ENCODE results near the gene OR6F1. TPM values are rescaled to one million over a fixed set of nuclear protein-coding genes. Genes with fewer than 3 reads are reported as not detected.
"Not testable (repeated sequence)": the region's sequence is repeated elsewhere in the genome, so short reads cannot be mapped to it uniquely, and the experiment has no call there.

Gene OR6F1
- not detected in 2 replicates for total RNA-seq

DNA sequence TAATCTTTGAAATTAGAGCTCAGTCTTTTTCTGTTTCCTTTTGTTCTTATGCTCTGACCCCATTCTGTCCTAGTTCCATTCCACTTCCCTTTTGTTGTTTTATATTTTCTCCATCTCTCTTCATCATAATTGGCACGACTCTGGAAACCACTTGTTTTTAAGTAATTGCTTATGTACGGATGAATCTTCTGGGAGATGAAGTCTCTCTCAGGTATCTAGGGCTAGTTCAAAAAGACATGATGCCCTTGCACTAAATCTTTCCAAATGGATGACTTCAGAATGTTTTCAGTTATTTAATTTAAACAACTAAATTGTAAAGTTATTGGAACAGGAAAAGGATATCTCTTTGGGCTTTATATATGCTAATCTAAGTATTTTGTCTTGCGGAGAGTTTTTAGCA, at the start of gene OR6F1:
OR6F1 (minus strand) TSS at position 101 of the 400 bp plus-strand sequence. CDS start 3,891 bp downstream, outside the sequence.
- DNase-seq (ENCODE audit: low read depth, low spot score) = no peak

DNA sequence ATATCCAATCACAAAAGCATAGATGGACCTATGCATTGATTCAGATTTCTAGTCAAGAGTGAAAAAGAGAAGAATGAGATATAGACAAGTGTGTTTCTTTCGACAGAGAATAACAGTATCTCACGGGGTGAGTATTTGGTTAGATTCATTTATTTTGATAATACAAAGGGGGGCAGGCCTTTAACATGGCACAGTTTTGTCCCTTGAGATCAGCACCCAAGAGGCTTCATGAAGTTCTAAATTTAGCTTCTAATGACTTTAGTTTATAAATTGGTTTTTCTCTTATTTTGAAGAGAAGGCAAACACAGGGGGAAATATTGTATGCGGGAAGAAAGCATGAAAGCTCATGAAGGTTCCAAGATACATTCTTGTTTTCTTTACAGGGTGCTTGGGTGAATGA, 44.0 kb upstream of the OR6F1 start, which contains the start of gene OR1C1:
OR1C1 (minus strand) TSS at position 101 of the 400 bp plus-strand sequence. CDS start 2,150 bp downstream, outside the sequence.
- DNase-seq (ENCODE audit: low read depth, low spot score) = no peak

DNA sequence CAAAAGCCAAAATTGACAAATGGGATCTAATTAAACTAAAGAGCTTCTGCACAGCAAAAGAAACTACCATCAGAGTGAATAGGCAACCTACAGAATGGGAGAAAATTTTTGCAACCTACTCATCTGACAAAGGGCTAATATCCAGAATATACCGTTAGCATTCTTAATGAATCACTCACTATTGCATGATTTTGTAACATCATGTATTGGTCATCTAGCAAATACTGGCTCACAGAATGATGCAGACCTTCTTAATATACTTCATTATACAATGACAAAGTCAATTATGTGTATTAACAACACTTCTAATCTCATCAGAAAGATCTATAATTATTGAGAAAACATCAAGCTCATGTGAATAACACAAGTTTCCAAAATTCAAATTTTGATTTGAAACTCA, 37.9 kb upstream of the OR6F1 start:
- DNase-seq (ENCODE audit: low read depth, low spot score) = not testable (repeated sequence)

DNA sequence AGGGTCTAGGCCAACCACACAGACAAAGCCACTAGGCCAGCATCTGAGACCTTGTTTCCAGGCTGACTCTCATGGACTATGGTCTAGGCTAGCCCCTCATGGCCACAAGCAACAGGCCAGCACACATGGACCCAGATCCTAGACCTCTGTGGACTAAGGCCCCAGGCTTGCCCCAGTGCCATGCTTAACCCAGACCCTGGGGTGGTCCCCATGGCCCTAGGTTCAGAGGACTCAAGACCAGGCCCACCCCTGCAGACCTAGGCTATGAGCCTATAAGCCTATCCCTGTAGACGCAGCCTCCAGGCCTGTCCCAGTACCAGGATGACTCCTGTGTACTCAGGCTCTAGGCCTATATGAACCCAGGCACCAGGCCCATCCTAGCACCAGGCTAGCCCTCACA, 33.4 kb upstream of the OR6F1 start:
- no peak for DNase-seq (ENCODE audit: low read depth, low spot score)

DNA sequence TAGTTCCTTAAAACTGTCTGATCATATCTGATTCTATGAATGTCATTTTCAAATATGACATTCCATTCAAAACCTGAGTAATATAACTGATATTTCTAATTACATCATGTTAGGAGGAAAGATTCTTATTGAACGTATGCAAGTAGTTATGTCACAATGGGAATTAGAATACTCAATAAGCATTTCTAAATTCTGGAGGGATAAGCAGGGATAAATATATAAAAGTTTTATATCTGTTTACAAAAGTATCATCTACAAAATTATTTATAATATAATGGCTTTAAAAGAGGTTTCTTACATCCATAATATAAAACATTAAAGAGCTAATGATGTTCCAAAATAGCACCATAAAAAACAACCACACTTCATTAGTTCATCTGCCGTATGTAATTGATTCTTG, 31.6 kb upstream of the OR6F1 start, which contains the start of gene OR14A2:
OR14A2 (minus strand) TSS at position 101 of the 400 bp plus-strand sequence.
- no peak for DNase-seq (ENCODE audit: low read depth, low spot score)

DNA sequence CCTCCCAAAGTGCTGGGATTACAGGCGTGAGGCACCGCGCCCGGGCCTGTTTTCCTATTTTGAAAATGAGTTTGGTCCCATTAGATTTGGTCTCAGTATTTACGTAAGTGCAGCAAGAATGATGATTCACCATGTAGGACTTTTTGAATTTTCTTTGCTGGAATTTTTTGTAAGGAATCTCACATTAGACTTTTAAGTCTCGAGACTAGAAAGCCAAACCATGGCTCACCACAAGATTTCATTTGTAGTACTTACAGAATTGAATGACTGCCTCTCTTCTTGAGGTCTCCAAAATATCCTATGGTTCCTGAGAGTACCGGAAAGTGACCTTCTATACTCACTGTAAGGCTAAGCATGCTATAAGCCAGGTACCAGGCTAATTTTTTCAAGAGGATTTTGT, 31.2 kb upstream of the OR6F1 start:
- no peak for DNase-seq (ENCODE audit: low read depth, low spot score)

DNA sequence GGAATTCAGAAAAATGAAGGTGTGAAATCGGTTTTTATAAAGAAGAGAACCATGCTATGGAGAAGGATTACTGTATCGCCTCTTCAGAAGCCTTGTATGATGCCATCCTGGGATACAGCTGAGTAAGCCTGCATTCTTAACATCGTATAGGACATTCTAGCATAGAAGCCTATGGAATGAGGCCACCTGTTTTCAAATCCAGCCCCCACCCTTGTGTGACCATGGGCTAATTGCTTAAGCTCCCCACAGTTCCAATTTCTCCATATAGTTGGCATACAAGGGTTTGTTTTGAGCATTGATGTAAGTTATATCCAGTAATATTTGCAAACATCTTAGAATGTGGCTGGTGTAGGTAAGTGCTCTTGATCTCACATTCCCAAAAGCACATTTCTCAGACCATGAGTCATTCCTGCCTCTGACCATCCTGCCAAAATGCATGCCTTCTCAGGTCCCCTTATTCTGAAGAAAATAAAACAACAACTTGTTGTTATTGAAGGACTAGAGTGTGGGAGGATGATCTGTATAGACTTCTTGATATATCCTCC, 30.0 kb upstream of the OR6F1 start:
- DNase-seq (ENCODE audit: low read depth, low spot score) = no peak

DNA sequence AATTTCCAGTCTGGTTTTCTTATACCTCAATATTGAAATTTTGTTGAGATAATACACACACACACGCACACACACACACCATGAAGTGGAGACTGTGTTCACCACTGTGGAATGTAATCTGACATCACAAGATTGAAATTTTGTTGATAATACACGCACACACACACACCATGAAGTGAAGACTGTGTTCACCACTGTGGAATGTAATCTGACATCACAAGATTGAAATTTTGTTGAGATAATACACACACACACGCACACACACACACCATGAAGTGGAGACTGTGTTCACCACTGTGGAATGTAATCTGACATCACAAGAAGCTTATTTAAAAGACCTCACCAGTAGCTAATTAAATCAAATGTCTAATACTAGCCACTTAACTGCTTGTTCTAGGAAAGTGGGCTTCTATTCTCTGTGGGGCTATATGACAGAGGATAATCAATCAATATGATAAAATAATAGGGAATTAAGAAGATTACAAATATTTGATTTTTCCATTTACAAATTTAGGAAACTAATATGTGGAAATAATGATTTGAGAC, 25.8 kb upstream of the OR6F1 start:
- DNase-seq (ENCODE audit: low read depth, low spot score) = not testable (repeated sequence)

DNA sequence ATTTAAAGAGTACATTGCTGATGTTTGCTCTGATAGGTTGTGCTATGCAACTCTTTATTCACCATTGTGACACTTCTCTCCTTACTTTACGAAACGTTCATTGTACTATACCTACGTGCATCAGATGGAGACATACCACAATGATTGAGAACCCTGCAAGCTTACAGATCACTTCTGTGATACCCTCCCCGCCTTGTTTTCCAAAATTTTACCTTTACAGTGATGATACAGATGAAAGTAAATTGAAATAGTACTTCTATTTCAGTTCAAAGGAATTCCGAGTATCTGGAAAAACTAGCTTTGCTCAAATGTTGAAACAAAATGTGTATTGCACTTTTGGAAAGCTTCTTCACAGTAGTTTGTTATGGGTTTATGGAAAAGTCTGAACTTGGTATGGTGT, 25.3 kb upstream of the OR6F1 start:
- DNase-seq (ENCODE audit: low read depth, low spot score) = no peak

DNA sequence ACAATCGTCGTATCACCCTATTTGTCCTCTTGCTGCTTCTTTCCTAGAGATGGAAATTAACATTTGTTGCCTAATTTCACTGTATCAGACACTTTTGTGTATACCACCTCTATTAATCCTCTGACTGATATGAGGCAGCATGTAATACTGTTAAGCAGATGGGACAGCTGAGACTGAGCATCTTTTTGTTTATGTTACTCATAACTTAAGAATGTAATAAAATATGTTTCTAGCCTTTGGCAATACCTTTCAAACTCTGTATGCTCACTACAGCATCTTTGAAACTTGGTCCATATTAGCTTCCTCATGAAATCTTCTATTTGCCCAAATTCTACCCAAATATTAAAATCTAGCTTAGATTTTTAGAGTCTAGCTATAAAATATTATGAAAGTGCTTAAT, 24.3 kb upstream of the OR6F1 start:
- no peak for DNase-seq (ENCODE audit: low read depth, low spot score)

DNA sequence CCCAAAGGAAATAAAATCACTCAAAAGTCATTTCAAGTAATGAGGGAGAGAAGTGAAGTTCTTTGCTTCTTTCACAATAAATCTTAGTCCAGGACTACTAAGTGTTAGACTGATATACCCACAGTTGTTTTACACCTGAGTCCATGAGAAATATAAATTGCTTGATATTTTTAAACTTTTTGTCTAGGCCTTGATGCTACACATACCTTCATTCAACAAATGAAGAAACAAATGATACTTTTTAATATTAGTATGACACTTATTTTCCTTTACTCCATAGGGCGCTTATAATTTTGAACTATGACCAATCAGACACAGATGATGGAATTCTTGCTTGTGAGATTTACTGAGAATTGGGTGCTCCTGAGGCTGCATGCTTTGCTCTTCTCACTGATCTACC, 21.9 kb upstream of the OR6F1 start, which contains the start of gene OR14K1:
OR14K1 (plus strand) TSS at position 301 of the 400 bp plus-strand sequence; CDS start at position 301, 0 bp downstream.
- no peak for DNase-seq (ENCODE audit: low read depth, low spot score)

DNA sequence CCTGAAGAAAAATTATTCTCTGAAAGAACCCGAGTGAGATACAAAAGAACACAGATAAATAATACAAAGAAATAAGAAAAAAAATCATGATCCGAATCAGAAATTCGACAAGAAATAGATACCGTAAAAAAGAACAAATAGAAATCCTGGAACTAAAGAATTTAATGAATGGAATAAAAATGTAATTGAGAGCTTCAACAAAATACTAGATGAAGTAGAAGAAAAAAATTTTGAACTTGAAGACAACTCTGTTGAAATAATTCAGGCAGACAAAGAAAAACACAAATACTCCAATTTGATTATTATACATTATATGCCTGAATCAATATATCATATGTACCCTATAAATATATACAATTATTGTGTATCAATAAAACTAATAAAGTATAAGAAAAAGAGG, 4.8 kb upstream of the OR6F1 start:
- no peak for DNase-seq (ENCODE audit: low read depth, low spot score)

DNA sequence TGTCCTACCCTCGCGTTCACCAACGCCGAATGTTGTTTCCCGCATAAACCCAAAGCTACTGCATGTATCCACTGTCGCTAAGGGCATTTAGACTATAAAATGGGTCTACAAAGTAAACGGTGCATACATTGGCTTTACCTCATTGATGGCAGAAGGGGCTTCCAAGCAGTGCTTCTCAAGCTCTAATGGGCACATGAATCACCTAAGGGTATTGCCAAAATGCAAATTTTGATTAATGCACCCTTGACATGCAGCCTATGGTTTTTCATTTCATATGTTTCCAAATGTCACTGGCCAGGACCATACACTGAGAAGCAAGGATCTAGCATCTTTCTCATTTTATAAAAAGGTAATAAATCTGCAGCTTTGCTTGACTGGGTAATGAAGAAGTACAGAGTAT, 2.7 kb downstream of the OR6F1 start:
- no peak for DNase-seq (ENCODE audit: low read depth, low spot score)

DNA sequence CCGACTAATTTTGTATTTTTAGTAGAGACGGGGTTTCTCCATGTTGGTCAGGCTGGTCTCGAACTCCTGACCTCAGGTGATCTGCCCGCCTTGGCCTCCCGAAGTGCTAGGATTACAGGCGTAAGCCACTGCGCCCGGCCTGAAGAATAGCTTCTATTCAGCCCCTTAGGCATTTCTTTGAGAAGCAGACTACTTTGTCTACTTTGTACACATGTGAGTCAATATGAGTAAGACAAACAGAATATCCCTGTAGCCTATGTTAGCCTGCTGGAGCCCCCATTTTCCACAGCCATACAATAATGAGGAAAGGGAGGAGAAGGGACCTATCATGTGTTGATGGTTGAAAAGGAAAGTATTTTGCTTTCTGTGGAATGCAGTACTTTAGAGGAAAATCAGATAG, 5.8 kb downstream of the OR6F1 start:
- DNase-seq (ENCODE audit: low read depth, low spot score) = not testable (repeated sequence)

DNA sequence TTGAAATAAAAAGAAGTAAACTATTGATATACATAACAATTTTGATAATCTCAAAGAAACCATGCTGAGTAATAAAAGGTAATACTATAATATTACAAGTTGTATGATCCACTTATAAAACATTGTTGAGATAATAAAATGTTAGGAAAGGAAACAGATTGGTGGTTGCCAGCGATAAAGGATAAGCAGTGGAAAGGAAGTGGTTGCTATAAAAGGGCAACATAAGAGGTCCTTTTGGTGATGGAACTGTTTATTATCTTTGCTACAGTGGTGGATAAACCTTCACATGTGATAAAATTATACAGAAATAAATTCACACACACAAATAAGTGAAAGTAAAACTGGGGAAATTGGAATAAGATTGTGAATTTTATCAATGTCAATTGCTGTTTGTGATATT, 15.1 kb downstream of the OR6F1 start:
- DNase-seq (ENCODE audit: low read depth, low spot score) = no peak

DNA sequence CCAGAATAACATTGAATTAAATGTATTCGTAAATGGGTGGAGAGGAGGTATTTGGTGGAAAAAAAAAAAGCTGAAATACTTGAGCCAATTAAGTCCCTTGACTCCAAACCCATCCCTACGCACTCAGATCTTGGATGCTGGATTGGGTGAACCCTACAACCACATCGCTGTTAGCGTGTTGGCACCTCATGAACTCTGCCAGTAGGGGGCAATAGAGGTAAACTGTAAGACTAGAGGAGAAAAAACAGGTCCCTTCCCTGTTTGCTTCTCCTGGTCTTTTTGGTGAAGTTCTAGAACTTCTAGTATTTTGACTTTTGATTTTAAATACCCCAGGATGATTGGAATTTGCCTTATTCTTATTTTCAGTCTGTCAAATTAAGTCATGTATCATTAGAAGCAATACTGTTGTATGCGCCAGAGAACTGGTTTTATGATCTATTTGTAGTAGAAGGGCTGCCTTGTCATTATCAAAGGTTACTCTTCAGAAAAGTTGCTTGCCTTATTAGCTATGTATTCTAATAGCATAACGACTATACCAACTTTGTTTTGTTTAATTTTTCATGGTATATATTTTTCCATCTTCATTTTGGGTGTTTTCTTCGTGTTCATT, 35.1 kb downstream of the OR6F1 start:
- DNase-seq (ENCODE audit: low read depth, low spot score) = no peak

DNA sequence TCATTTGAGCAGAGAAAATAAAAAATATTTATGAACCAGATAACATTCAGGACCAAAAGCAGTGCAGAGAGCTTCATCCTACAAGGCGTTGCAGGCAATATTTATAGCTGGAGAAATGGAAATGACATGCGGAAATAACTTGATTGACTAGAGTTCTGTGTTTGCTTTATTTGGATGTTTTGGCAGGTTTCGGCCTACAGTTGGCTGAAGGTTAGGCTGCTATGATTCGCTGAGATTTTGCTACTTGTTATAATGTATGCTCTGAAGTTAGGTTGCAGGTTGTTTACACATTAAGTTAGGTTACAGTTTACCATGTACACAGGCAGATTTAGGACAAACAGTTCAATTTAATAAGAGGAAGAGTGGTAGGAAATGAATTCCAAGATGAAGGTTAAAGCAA, 36.3 kb downstream of the OR6F1 start:
- DNase-seq (ENCODE audit: low read depth, low spot score) = no peak

DNA sequence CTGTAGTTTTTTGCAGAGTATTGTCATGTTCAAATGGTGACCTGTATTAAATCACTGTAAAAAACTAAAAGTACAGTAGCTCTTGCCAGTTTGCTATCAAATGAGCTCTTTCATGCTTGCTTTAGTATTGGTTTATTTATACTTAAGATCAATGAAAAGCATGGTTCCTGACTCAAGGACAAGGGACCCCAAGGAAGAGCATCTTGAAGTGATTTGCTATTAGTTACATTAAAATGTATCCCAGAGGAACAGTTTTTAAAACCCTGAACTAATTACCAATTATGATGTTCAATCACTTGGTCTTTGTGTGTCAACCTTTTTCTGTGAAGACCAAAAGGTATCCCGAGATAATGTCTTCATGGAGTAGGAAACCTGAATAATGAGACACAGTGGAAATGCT, 36.8 kb downstream of the OR6F1 start, which contains the start of gene OR13G1:
OR13G1 (minus strand) TSS at position 101 of the 400 bp plus-strand sequence. CDS start 6,698 bp downstream, outside the sequence.
- no peak for DNase-seq (ENCODE audit: low read depth, low spot score)

DNA sequence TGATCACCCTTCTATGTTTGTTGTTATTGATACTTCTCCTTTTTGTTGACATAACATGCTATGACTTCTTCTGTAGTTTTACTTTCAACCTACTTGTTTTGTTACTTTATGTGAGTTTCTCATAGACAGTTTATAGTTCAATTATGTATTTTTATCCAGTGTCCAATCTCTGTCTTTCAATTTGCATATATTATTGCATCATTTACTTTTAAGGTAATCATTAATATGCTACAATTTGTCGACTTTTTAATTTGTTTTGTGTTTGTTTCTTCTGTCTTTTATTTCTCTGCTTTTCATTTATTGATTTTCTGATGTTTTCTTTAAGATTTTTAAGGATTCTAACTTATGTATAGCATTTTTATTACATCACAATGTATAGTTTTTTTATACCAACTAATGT, 47.2 kb downstream of the OR6F1 start:
- no peak for DNase-seq (ENCODE audit: low read depth, low spot score)
